ENCODE results near the gene CCL20. TPM values are rescaled to one million over a fixed set of nuclear protein-coding genes. Genes with fewer than 3 reads are reported as not detected.

CCL20 gene
- total and polyA plus RNA-seq, 2 of the 13 experiments (the other 11 are each of a cell fraction or from before 2014, with no cell fraction given) = 223 to 903 TPM

GRCh38 chr2:227813562-227814353 lies at the start of gene CCL20 (continued):
- TF ChIP-seq, protein P1, sequence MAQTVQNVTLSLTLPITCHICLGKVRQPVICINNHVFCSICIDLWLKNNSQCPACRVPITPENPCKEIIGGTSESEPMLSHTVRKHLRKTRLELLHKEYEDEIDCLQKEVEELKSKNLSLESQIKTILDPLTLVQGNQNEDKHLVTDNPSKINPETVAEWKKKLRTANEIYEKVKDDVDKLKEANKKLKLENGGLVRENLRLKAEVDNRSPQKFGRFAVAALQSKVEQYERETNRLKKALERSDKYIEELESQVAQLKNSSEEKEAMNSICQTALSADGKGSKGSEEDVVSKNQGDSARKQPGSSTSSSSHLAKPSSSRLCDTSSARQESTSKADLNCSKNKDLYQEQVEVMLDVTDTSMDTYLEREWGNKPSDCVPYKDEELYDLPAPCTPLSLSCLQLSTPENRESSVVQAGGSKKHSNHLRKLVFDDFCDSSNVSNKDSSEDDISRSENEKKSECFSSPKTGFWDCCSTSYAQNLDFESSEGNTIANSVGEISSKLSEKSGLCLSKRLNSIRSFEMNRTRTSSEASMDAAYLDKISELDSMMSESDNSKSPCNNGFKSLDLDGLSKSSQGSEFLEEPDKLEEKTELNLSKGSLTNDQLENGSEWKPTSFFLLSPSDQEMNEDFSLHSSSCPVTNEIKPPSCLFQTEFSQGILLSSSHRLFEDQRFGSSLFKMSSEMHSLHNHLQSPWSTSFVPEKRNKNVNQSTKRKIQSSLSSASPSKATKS (CRISPR knock-in tag; IDR thresholded peaks at IDR 0.05) = peak; percentile 87; the same call in 1 of the 2 replicates
- TF ChIP-seq ZMYM4 (CRISPR knock-in tag; IDR thresholded peaks at IDR 0.05) (peak; percentile 97), AFF4 (CRISPR knock-in tag; IDR thresholded peaks at IDR 0.05) (peak; percentile 100), ZEB1 (IDR thresholded peaks at IDR 0.05; ENCODE audit: insufficient replicate concordance, low read depth) (peak; percentile 91), PRDM15 (CRISPR knock-in tag; IDR thresholded peaks at IDR 0.05) (no peak; the same call in 1 of the 2 replicates), MIER2 (CRISPR knock-in tag; IDR thresholded peaks at IDR 0.05) (no peak), RNF2 (conservative IDR thresholded peaks at IDR 0.05; ENCODE audit: low read depth) (no peak), ZNF614 (CRISPR knock-in tag; IDR thresholded peaks at IDR 0.05; ENCODE audit: borderline replicate concordance) (peak; percentile 79), ARHGAP35 (CRISPR knock-in tag; IDR thresholded peaks at IDR 0.05; ENCODE audit: borderline replicate concordance) (no peak; the same call in 1 of the 2 replicates), ZNF414 (CRISPR knock-in tag; IDR thresholded peaks at IDR 0.05) (peak; percentile 92), ZNF569 (CRISPR knock-in tag; IDR thresholded peaks at IDR 0.05; ENCODE audit: borderline replicate concordance) (0 out of 2 replicates have a peak, but pooled peaks have one; percentile 45), NFATC3 (CRISPR knock-in tag; IDR thresholded peaks at IDR 0.05) (no peak)
- TF ChIP-seq, protein P2, sequence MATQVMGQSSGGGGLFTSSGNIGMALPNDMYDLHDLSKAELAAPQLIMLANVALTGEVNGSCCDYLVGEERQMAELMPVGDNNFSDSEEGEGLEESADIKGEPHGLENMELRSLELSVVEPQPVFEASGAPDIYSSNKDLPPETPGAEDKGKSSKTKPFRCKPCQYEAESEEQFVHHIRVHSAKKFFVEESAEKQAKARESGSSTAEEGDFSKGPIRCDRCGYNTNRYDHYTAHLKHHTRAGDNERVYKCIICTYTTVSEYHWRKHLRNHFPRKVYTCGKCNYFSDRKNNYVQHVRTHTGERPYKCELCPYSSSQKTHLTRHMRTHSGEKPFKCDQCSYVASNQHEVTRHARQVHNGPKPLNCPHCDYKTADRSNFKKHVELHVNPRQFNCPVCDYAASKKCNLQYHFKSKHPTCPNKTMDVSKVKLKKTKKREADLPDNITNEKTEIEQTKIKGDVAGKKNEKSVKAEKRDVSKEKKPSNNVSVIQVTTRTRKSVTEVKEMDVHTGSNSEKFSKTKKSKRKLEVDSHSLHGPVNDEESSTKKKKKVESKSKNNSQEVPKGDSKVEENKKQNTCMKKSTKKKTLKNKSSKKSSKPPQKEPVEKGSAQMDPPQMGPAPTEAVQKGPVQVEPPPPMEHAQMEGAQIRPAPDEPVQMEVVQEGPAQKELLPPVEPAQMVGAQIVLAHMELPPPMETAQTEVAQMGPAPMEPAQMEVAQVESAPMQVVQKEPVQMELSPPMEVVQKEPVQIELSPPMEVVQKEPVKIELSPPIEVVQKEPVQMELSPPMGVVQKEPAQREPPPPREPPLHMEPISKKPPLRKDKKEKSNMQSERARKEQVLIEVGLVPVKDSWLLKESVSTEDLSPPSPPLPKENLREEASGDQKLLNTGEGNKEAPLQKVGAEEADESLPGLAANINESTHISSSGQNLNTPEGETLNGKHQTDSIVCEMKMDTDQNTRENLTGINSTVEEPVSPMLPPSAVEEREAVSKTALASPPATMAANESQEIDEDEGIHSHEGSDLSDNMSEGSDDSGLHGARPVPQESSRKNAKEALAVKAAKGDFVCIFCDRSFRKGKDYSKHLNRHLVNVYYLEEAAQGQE (IDR thresholded peaks at IDR 0.05; ENCODE audit: borderline replicate concordance in 1 of 2, low read depth in 1 of 2, low read length in 2 of 2) = peak in 1 of 2 experiments; percentile 84; a peak in 2 of 4 replicates
